Activated CD8-positive, alpha-beta memory T cell treated with anti-CD3 and anti-CD28 coated beads, Interleukin-2, amount 10 ng/mL, durations not matched to agents 7 days and 5 days (primary cell): ENCODE measurements around the gene PLB1. TPM values are rescaled to one million over a fixed set of nuclear protein-coding genes. Genes with fewer than 3 reads are reported as not detected.
"Not testable (repeated sequence)": the region's sequence is repeated elsewhere in the genome, so short reads cannot be mapped to it uniquely, and the experiment has no call there.

ENCODE experiments used
- ATAC-seq: fragments of 150-1000 bp; cut with Tn5 transposase; one replicate; pipeline ENCODE4 v1.10.0; 2021; ENCODE audit warnings: moderate library complexity
- CTCF ChIA-PET: fragments of 350-600 bp; sonication (Branson Sonifier 250); formaldehyde crosslinking; loops from one replicate; lab custom pipeline; 2021; ENCODE audit warnings: antibody characterized with exemption; lab: Charles Lee
- DNase-seq: peaks from one replicate; pipeline ENCODE4 v3.0.0-alpha.2; 2020
- H3K27ac Mint-ChIP-seq: one replicate; pipeline ENCODE4 v1.8.0; 2021; ENCODE audit warnings: mild to moderate bottlenecking, mixed read lengths
- H3K27me3 Mint-ChIP-seq: one replicate; pipeline ENCODE4 v1.8.0; 2021; ENCODE audit warnings: mixed read lengths
- H3K36me3 Mint-ChIP-seq: one replicate; pipeline ENCODE4 v1.8.0; 2021; ENCODE audit warnings: mild to moderate bottlenecking, mixed read lengths
- H3K4me1 Mint-ChIP-seq: one replicate; pipeline ENCODE4 v1.8.0; 2021; ENCODE audit warnings: mixed read lengths
- H3K4me3 Mint-ChIP-seq: one replicate; pipeline ENCODE4 v1.8.0; 2021; ENCODE audit warnings: mild to moderate bottlenecking, moderate library complexity, mixed read lengths
- H3K9me3 Mint-ChIP-seq: one replicate; pipeline ENCODE4 v1.8.0; 2022; ENCODE audit warnings: low read depth, mixed read lengths
- total RNA-seq, 2 experiments: library from RNA; stranded (reverse); gene quantifications; one replicate each; pipeline ENCODE4 v1.2.3, GENCODE V29; 2021

PLB1 gene
- total RNA-seq, 2 experiments from 2014 or later: 0.67 to 1.2 TPM

GRCh38 chr2:28472641-28473040, 23.2 kb upstream of the PLB1 start:
- peaks cover 22% of the 10 kb centered on the region for H3K4me1 Mint-ChIP-seq
- H3K27ac Mint-ChIP-seq, H3K36me3 Mint-ChIP-seq, ATAC-seq, DNase-seq, H3K9me3 Mint-ChIP-seq, H3K27me3 Mint-ChIP-seq, H3K4me3 Mint-ChIP-seq, CTCF ChIA-PET: not testable (repeated sequence)

DNA sequence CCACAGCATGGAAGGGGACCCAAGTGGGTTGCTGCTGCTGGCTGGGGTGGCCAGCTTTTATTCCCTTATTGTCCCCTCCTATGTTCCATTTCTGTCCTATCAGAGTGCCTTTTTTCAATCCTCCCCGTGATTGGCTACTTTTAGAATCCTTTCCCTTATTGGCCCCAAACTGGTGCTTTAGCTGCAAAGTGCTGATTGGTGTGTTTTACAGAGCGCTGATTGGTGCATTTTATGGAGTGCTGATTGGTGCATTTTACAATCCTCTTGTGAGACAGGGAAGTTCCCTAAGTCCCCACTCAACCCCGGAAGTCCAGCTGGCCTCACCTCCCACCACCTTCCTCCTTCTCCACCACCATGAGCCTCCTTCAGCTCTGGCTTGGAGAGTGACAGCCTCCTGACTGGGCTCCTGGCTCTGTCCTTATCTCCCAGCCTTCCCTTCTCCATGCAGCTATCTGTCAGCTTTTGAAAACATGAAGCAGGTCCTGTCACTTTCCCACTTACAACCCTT, 20.7 kb upstream of the PLB1 start:
- H3K9me3 Mint-ChIP-seq: peaks cover 3% of the 10 kb centered on the region
- peaks cover 16% of the 10 kb centered on the region for H3K4me1 Mint-ChIP-seq
- H3K36me3 Mint-ChIP-seq: peaks cover 3% of the 10 kb centered on the region
- no peak overlapping the region for H3K4me3 Mint-ChIP-seq
- DNase-seq: no peak
- no peaks in the 10 kb centered on the region for H3K27me3 Mint-ChIP-seq
- ATAC-seq: no peak
- CTCF ChIA-PET: interaction anchor here (0.9 kb wide), 1 partner anchor 721 kb away, joined by 3 read pairs; no protein-coding TSS in a partner anchor
- no peak overlapping the region for H3K27ac Mint-ChIP-seq

DNA sequence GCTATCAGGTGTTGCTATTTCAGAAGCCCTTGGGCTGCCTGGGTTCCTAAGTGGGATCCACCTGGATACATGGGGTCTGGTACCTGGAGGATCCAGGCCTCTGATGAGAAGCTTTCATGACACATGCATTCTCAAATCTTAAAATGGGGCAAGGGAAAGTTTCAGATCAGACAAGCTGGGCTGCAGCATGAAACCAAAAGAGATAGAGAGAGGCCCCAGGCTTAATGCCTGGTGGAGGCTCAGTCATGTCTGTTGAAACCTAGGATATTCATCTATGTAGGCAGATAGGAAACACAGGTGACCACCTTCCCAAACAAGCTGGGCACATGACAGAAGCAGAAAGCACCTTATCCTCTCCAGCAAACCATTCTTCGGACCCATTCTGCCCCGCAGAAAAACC, 18.8 kb upstream of the PLB1 start:
- H3K9me3 Mint-ChIP-seq: peaks cover 3% of the 10 kb centered on the region
- H3K27me3 Mint-ChIP-seq: no peaks in the 10 kb centered on the region
- H3K27ac Mint-ChIP-seq: no peak overlapping the region
- peaks cover 5% of the 10 kb centered on the region for H3K36me3 Mint-ChIP-seq
- DNase-seq (peak; percentile 15), ATAC-seq (no peak)
- CTCF ChIA-PET: no interaction called here
- no peak overlapping the region for H3K4me3 Mint-ChIP-seq
- peaks cover 8% of the 10 kb centered on the region for H3K4me1 Mint-ChIP-seq

DNA sequence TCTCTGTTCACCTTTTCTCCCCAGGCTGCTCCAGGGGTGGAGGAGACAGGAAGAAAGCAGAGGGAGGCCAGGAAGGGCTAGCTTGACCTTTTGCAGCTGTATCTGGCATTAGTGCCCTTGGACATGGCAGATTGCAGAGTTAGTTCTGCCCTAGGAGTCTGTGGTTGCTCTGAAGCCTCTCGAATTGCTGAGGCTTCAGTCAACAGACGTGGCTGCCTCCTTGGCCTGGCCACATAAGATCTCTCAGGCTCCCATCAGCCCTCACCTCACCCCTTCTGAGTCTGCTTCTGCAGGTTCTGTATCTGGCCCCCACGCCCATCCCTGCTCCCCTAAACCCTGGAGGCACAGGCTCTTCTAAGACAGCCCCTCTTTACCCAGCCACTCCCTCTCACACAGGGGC, 18.2 kb upstream of the PLB1 start:
- CTCF ChIA-PET: no interaction called here
- H3K27me3 Mint-ChIP-seq: no peaks in the 10 kb centered on the region

GRCh38 chr2:28480403-28481049, 15.3 kb upstream of the PLB1 start:
- CTCF ChIA-PET: no interaction called here
- Mint-ChIP-seq H3K9me3 (no peaks in the 10 kb centered on the region), H3K27ac (no peak overlapping the region), H3K36me3 (peaks cover 3% of the 10 kb centered on the region), H3K4me1 (peaks cover 2% of the 10 kb centered on the region), H3K27me3 (no peaks in the 10 kb centered on the region), H3K4me3 (no peak overlapping the region)
- no peak for DNase-seq
- no peak for ATAC-seq

More for the DNA sequence above, 18.2 kb upstream of the PLB1 start:
- peaks cover 3% of the 10 kb centered on the region for H3K9me3 Mint-ChIP-seq
- ATAC-seq (no peak), DNase-seq (peak; percentile 31)
- peaks cover 5% of the 10 kb centered on the region for H3K36me3 Mint-ChIP-seq
- H3K27ac Mint-ChIP-seq: no peak overlapping the region
- H3K4me3 Mint-ChIP-seq: no peak overlapping the region
- peaks cover 6% of the 10 kb centered on the region for H3K4me1 Mint-ChIP-seq

DNA sequence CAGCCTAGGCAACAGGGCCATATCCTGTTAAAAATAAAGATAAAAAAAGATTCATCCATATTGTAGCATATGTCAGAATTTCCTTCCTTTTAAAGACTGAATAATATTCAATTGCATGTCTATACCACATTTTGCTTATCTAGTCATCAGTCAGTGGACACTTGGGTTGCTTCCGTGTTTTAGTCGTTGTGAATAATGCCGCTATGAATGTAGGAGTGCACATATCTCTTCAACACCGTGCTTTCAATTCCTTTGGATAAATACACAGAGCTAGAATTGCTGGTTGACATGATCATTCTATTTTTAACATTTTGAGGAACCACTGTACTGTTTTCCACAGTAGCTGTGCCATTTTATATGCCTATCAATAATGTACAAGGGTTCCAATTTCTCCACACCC, 14.0 kb upstream of the PLB1 start:
- Mint-ChIP-seq H3K27me3 (no peaks in the 10 kb centered on the region), H3K4me3 (no peak overlapping the region), H3K36me3 (peaks cover 3% of the 10 kb centered on the region), H3K27ac (no peak overlapping the region), H3K4me1 (peaks cover 4% of the 10 kb centered on the region), H3K9me3 (no peaks in the 10 kb centered on the region)
- no peak for DNase-seq
- no peak for ATAC-seq
- CTCF ChIA-PET: no interaction called here

GRCh38 chr2:28484835-28485234, 11.0 kb upstream of the PLB1 start:
- DNase-seq: no peak
- peaks cover 4% of the 10 kb centered on the region for H3K4me1 Mint-ChIP-seq
- peaks cover 3% of the 10 kb centered on the region for H3K27me3 Mint-ChIP-seq
- no peak overlapping the region for H3K27ac Mint-ChIP-seq
- H3K9me3 Mint-ChIP-seq: no peaks in the 10 kb centered on the region
- no peak for ATAC-seq
- peaks cover 3% of the 10 kb centered on the region for H3K36me3 Mint-ChIP-seq
- CTCF ChIA-PET: no interaction called here
- H3K4me3 Mint-ChIP-seq: no peak overlapping the region

- ATAC-seq (no peak), DNase-seq (peak; percentile 32)
- Mint-ChIP-seq H3K36me3 (peaks cover 2% of the 10 kb centered on the region), H3K9me3 (no peaks in the 10 kb centered on the region), H3K4me1 (peaks cover 2% of the 10 kb centered on the region), H3K27me3 (peaks cover 3% of the 10 kb centered on the region), H3K4me3 (no peak overlapping the region), H3K27ac (no peak overlapping the region)
- CTCF ChIA-PET: interaction anchor here (1.2 kb wide), 1 partner anchor 31 kb away, joined by 3 read pairs; no protein-coding TSS in a partner anchor
These were observed 9.3 kb upstream of the PLB1 start for GRCh38 chr2:28486526-28486925.

GRCh38 chr2:28487258-28487657, 8.6 kb upstream of the PLB1 start:
- Mint-ChIP-seq H3K36me3 (peaks cover 2% of the 10 kb centered on the region), H3K4me1 (peaks cover 2% of the 10 kb centered on the region), H3K9me3 (no peaks in the 10 kb centered on the region), H3K27me3 (peaks cover 3% of the 10 kb centered on the region), H3K27ac (no peak overlapping the region), H3K4me3 (no peak overlapping the region)
- ATAC-seq: no peak
- DNase-seq: no peak
- CTCF ChIA-PET: no interaction called here

DNA sequence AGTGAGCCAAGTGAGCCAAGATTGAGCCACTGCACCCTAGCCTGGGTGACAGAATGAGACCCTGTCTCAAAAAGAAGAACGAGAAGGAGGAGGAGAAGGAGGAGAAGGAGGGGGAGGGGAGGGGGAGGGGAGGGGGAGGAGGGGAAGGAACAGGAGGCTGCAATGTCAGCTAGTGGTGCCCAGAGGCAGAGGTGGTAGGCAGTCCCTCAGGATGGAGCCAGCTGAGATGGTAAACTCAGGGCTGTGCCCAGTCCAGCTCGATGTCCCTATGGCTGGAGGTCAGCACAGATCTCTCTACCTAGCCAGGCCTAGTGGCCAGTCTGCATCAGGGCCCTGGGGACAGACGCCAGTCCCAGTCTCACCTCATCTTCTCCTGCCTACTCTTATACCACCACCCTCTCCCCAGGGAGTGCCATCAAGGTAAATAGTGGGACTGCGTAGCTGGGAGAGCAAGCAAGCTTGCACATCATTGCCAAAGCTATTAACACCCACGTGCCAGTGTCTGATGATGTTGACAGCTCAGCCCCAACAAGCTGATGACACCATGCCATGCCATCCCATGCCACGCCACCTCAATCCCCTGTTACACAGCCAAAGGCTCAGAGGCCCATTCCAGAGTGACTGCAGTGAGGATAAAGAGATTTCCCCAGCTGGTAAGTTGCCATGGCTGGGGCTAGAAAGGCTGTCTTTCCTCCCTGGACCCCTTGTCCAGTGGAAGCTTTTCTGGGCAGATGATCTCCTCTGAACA, 7.6 kb upstream of the PLB1 start:
- CTCF ChIA-PET: no interaction called here
- ATAC-seq (no peak), DNase-seq (no peak)
- Mint-ChIP-seq H3K27me3 (peaks cover 3% of the 10 kb centered on the region), H3K27ac (no peak overlapping the region), H3K36me3 (no peaks in the 10 kb centered on the region), H3K4me3 (no peak overlapping the region), H3K4me1 (peaks cover 2% of the 10 kb centered on the region), H3K9me3 (no peaks in the 10 kb centered on the region)

- Mint-ChIP-seq H3K27me3 (peaks cover 3% of the 10 kb centered on the region), H3K4me3 (no peak overlapping the region), H3K4me1 (peaks cover 2% of the 10 kb centered on the region), H3K9me3 (no peaks in the 10 kb centered on the region), H3K36me3 (no peaks in the 10 kb centered on the region), H3K27ac (no peak overlapping the region)
- ATAC-seq (no peak), DNase-seq (no peak)
- CTCF ChIA-PET: no interaction called here
These were observed 6.8 kb upstream of the PLB1 start for GRCh38 chr2:28488858-28489575.

DNA sequence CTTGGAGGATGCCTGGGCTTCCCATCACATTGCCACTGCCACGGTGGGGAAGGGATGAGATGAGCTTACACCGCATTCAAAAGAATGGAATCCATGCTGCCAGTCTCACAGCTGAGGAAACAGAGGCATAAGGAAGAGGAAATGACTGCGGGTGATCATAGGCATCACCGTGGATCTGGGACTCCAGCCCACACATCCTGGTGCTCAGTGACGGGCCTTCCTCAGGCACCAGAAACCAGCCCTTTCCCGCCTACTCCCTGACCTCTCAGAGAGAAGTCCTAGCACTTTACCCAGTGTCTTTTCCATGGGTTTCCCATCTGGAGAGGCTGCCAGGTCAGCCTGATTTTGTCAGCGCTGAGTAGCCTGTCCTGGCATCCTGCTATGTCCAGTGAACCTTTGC, 5.3 kb upstream of the PLB1 start:
- Mint-ChIP-seq H3K27ac (no peak overlapping the region), H3K4me1 (peaks cover 2% of the 10 kb centered on the region), H3K36me3 (no peaks in the 10 kb centered on the region), H3K9me3 (no peaks in the 10 kb centered on the region), H3K27me3 (peaks cover 3% of the 10 kb centered on the region), H3K4me3 (no peak overlapping the region)
- ATAC-seq: no peak
- no peak for DNase-seq
- CTCF ChIA-PET: no interaction called here

GRCh38 chr2:28492282-28492681, 3.6 kb upstream of the PLB1 start:
- H3K27ac Mint-ChIP-seq: no peak overlapping the region

More at GRCh38 chr2:28492282-28492681, 3.6 kb upstream of the PLB1 start:
- CTCF ChIA-PET: interaction anchor here (1.1 to 1.5 kb wide), 3 partner anchors 18 to 142 kb away, joined by 3 to 4 read pairs (median 3); no protein-coding TSS in a partner anchor
- Mint-ChIP-seq H3K36me3 (no peaks in the 10 kb centered on the region), H3K27me3 (peaks cover 14% of the 10 kb centered on the region), H3K4me3 (no peak overlapping the region), H3K4me1 (no peaks in the 10 kb centered on the region), H3K9me3 (no peaks in the 10 kb centered on the region)
- DNase-seq (no peak), ATAC-seq (no peak)
